Mesendoderm (in vitro differentiated cells): ENCODE measurements around the gene ADAM19.

Source experiments
- DNase-seq: peaks from one replicate; pipeline ENCODE4 v3.0.0; 2013
- H2AK5ac ChIP-seq: 2 replicates; pipeline ENCODE4 v1.6.1; 2013; ENCODE audit warnings: low read length, inconsistent platforms
- H2BK120ac ChIP-seq: 2 replicates; pipeline ENCODE4 v1.6.1; 2013; ENCODE audit warnings: low read depth, mild to moderate bottlenecking, low read length, moderate library complexity, mixed read lengths
- H2BK15ac ChIP-seq: replicated peaks from 2 replicates; pipeline ENCODE4 v1.6.1; 2013; ENCODE audit warnings: low read depth, mild to moderate bottlenecking, moderate library complexity
- H2BK5ac ChIP-seq: 2 replicates; pipeline ENCODE4 v1.6.1; 2013; ENCODE audit warnings: low read length, inconsistent platforms
- H3K18ac ChIP-seq: 2 replicates; pipeline ENCODE4 v1.6.1; 2013; ENCODE audit warnings: mild to moderate bottlenecking, low read length, mixed read lengths
- H3K23ac ChIP-seq: one replicate; pipeline ENCODE4 v1.6.1; 2013; ENCODE audit warnings: low read length
- H3K27ac ChIP-seq: 2 replicates; pipeline ENCODE4 v1.5.1; 2013; ENCODE audit warnings: low read depth, mild to moderate bottlenecking, inconsistent platforms, low read length, moderate library complexity
- H3K27me3 ChIP-seq: 2 replicates; pipeline ENCODE4 v1.6.1; 2013; ENCODE audit warnings: low read length, control low read depth, mild to moderate bottlenecking, inconsistent platforms; ENCODE audit not compliant: insufficient read depth, poor library complexity
- H3K36me3 ChIP-seq: 2 replicates; pipeline ENCODE4 v1.6.1; 2013; ENCODE audit warnings: low read length, inconsistent platforms; ENCODE audit not compliant: control insufficient read depth, insufficient read depth
- H3K4ac ChIP-seq: one replicate; pipeline ENCODE4 v1.6.1; 2013; ENCODE audit warnings: low read depth, mild to moderate bottlenecking, low read length, moderate library complexity
- H3K4me1 ChIP-seq: 2 replicates; pipeline ENCODE4 v1.6.1; 2013; ENCODE audit warnings: low read depth, low read length, inconsistent platforms; ENCODE audit not compliant: control insufficient read depth
- H3K4me2 ChIP-seq: 2 replicates; pipeline ENCODE4 v1.6.1; 2013; ENCODE audit warnings: low read length
- H3K4me3 ChIP-seq: 2 replicates; pipeline ENCODE4 v1.5.1; 2013; ENCODE audit warnings: mild to moderate bottlenecking, low read length
- H3K56ac ChIP-seq: one replicate; pipeline ENCODE4 v1.6.1; 2013; ENCODE audit warnings: low read length
- H3K79me1 ChIP-seq: 2 replicates; pipeline ENCODE4 v1.6.1; 2013; ENCODE audit warnings: low read length, inconsistent platforms
- H3K79me2 ChIP-seq: 2 replicates; pipeline ENCODE4 v1.6.1; 2013; ENCODE audit warnings: mild to moderate bottlenecking, low read length; ENCODE audit not compliant: control insufficient read depth, insufficient read depth
- H3K9ac ChIP-seq: 2 replicates; pipeline ENCODE4 v1.6.1; 2013; ENCODE audit warnings: low read length, inconsistent platforms
- H4K5ac ChIP-seq: one replicate; pipeline ENCODE4 v1.6.1; 2013; ENCODE audit warnings: low read length
- H4K8ac ChIP-seq: one replicate; pipeline ENCODE4 v1.6.1; 2013; ENCODE audit warnings: low read depth, mild to moderate bottlenecking, control low read depth, low read length, moderate library complexity
- WGBS: extraction: QIAGEN DNeasy Blood & Tissue Kit; methylation state at CpG from one replicate; pipeline ENCODE4 v1.1.7; 2013; ENCODE audit warnings: low lambda C conversion rate, missing lambda C conversion rate; ENCODE audit not compliant: insufficient coverage; ENCODE audit errors: extremely low coverage; 5-methylcytosine and 5-hydroxymethylcytosine counted together

ADAM19 gene

GRCh38 chr5:157545610-157546310, 29.8 kb downstream of the ADAM19 start:
- Histone ChIP-seq H3K23ac (no peak overlapping the region), H3K79me2 (peaks cover 95% of the 10 kb centered on the region), H3K18ac (no peak overlapping the region), H3K9ac (no peak overlapping the region), H3K36me3 (peaks cover 3% of the 10 kb centered on the region), H3K79me1 (peaks cover 26% of the 10 kb centered on the region), H3K4me3 (no peak overlapping the region), H3K27ac (no peak overlapping the region), H4K8ac (no peak overlapping the region), H2AK5ac (no peak overlapping the region), H3K27me3 (no peaks in the 10 kb centered on the region), H2BK120ac (no peak overlapping the region), H3K4ac (no peak overlapping the region), H3K4me2 (no peak overlapping the region), H3K56ac (no peak overlapping the region), H4K5ac (no peak overlapping the region), H2BK5ac (no peak overlapping the region), H3K4me1 (peaks cover 59% of the 10 kb centered on the region), H2BK15ac (no peak overlapping the region)
- no peak for DNase-seq
- no CpG with 5 or more reads among the region's 4 CpGs for WGBS

DNA sequence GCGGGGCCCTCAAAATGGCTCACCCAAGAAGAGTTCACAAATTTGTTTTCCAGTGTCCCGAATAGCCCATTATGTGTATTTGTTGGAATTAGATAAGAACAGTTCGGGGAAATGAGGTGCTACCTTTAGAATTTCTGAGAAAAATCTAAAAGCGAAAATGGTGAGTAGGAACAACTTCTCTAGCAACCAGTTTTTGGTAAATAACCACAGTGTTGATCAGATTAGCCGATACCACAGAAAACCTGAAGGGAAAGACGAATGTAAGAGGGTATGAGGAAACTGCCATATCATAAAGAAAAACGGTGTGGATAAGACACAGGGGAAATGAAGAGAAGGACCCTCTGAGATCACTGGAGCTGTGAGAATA, 31.0 kb downstream of the ADAM19 start:
- no peak overlapping the region for H4K8ac ChIP-seq
- no peak overlapping the region for H3K56ac ChIP-seq
- no peak overlapping the region for H3K4me3 ChIP-seq
- no peak overlapping the region for H4K5ac ChIP-seq
- H3K27me3 ChIP-seq: no peaks in the 10 kb centered on the region
- no peak overlapping the region for H3K27ac ChIP-seq
- no peak overlapping the region for H3K18ac ChIP-seq
- H2BK5ac ChIP-seq: no peak overlapping the region
- no peak overlapping the region for H3K4me2 ChIP-seq
- H3K79me2 ChIP-seq: peaks cover 96% of the 10 kb centered on the region
- no peak overlapping the region for H2AK5ac ChIP-seq
- H2BK120ac ChIP-seq: no peak overlapping the region
- no CpG with 5 or more reads among the region's 7 CpGs for WGBS
- H3K9ac ChIP-seq: no peak overlapping the region
- H3K79me1 ChIP-seq: peaks cover 33% of the 10 kb centered on the region
- peaks cover 3% of the 10 kb centered on the region for H3K36me3 ChIP-seq
- no peak overlapping the region for H3K23ac ChIP-seq
- no peak overlapping the region for H3K4ac ChIP-seq
- H3K4me1 ChIP-seq: peaks cover 63% of the 10 kb centered on the region
- DNase-seq: no peak
- no peak overlapping the region for H2BK15ac ChIP-seq

DNA sequence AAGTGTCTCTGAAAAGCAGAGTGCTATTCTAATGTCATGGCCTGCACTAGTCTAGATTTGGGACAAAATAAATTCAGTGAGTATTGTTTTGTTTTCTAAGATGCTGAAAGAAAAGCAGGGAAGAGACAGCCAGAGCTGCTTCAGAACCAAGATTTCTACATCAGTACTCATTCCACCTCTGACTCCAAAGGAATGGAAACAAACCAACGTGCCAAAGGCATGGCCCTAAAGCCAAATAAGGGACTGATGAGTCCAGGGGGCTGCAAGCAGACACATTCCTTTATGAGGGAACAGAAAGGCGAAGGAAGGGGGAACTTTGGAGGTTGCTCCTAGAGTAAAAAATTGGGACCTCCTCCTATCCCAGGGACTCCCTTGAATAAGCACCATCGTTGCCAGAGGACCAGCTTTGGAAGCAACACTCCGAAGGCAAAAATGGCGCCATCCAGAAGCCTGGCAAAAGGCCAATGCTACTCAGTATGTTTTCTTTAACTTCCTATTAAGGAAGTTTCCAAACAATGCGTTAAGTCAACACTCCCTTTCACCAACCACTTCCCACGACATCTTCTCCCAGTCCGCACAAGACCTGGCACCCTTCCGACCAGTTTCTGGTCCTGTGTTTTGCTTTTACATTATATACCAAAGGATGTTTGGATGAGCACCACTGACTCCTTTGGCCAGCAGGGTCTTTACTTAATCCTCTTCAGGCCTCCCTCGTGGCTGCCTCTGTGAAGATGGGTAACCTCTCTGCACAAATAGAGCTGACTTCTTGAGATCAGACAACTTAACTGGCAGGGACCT, 31.6 kb downstream of the ADAM19 start:
- Histone ChIP-seq H3K4ac (no peak overlapping the region), H2BK120ac (no peak overlapping the region), H3K27me3 (no peaks in the 10 kb centered on the region), H3K56ac (no peak overlapping the region), H3K79me2 (peaks cover 95% of the 10 kb centered on the region), H3K79me1 (peaks cover 32% of the 10 kb centered on the region), H3K27ac (no peak overlapping the region), H3K9ac (no peak overlapping the region), H3K36me3 (peaks cover 3% of the 10 kb centered on the region), H4K5ac (no peak overlapping the region), H3K23ac (no peak overlapping the region), H2AK5ac (no peak overlapping the region), H3K4me3 (no peak overlapping the region), H3K4me1 (peaks cover 60% of the 10 kb centered on the region), H3K18ac (no peak overlapping the region), H4K8ac (no peak overlapping the region), H3K4me2 (no peak overlapping the region), H2BK5ac (no peak overlapping the region), H2BK15ac (no peak overlapping the region)
- no peak for DNase-seq
- no CpG with 5 or more reads among the region's 10 CpGs for WGBS

DNA sequence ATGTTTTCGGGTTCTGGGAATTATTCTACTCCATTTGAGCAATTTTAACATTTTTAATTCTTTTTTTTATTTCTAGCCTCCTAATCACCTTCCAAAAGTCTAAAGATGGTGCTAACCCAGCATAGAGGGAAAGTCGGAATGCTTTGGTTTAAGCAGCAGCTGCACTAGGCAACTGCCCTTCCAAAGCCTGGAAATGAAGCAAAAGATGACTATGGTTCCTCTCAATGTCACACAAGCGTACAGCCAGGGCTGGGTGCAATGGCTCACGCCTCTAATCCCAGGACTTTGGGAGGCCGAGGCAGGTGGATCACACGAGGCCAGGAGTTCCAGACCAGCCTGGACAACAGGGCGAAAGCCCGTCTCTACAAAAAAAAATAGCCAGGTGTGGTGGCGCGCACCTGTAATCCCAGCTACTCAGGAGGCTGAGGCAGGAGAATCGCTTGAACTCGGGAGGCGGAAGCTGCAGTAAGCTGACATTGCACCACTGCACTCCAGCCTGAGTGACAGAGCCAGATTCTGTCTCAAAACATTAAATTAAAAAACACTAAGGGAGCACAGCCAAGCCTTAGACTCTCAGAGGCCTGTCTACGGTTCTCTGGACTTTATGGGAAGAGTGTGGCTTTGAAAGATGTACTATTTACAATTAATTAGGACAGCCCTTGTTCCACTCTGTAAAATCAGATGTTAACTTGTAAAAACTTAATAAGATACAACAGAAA, 33.1 kb downstream of the ADAM19 start:
- Histone ChIP-seq H3K4me1 (peaks cover 48% of the 10 kb centered on the region), H3K27ac (peak overlapping the region; percentile 6), H3K79me2 (peaks cover 91% of the 10 kb centered on the region), H2BK15ac (no peak overlapping the region), H3K23ac (no peak overlapping the region), H3K36me3 (peaks cover 9% of the 10 kb centered on the region), H4K8ac (no peak overlapping the region), H3K4ac (no peak overlapping the region), H2AK5ac (no peak overlapping the region), H3K27me3 (no peaks in the 10 kb centered on the region), H4K5ac (no peak overlapping the region), H3K9ac (no peak overlapping the region), H3K18ac (no peak overlapping the region), H3K4me3 (no peak overlapping the region), H3K56ac (no peak overlapping the region), H3K79me1 (peaks cover 34% of the 10 kb centered on the region), H2BK120ac (no peak overlapping the region), H2BK5ac (no peak overlapping the region), H3K4me2 (no peak overlapping the region)
- no peak for DNase-seq
- WGBS: no CpG with 5 or more reads among the region's 14 CpGs

DNA sequence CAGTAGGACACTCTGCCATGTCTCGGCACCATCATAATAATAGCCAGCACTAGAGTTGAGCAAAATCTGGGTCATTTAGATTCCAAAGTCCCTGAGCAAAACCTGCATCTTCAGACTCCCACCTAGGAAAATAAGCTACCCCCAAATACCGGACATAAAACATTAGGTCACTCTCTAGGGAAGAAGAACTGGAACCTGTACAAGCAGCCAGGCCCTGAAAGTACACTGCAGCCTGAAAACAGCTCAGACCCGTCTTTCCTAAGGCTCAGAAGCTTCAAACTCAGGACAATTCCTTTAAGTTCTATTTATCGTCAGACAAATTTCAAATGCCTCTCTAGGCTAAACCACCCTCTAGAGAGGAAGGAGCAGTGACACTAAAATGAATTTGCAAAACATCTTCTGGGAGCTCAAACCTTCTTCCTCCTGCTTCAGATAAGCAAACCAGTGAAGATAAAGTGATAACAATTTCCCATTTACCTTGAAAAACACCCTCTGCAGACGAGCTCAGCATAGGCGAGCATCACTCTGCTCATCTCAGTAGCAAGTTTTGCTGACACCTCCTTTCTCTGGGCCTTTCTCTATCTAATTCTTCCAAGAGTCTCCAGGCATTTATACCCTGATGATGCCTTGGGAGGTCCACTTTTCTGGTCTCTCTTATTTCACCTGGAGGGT, 34.0 kb downstream of the ADAM19 start:
- peak overlapping the region; percentile 70 for H2BK120ac ChIP-seq
- H3K23ac ChIP-seq: no peak overlapping the region
- no CpG with 5 or more reads among the region's 6 CpGs for WGBS
- H2BK5ac ChIP-seq: peak overlapping the region; percentile 79
- peaks cover 14% of the 10 kb centered on the region for H3K36me3 ChIP-seq
- H2AK5ac ChIP-seq: no peak overlapping the region
- H3K4me2 ChIP-seq: peak overlapping the region; percentile 30
- peak overlapping the region; percentile 24 for H3K9ac ChIP-seq
- H3K4me3 ChIP-seq: no peak overlapping the region
- peak overlapping the region; percentile 51 for H3K56ac ChIP-seq
- H3K27ac ChIP-seq: peak overlapping the region; percentile 78
- peak overlapping the region; percentile 18 for H4K5ac ChIP-seq
- H4K8ac ChIP-seq: no peak overlapping the region
- H3K79me2 ChIP-seq: peaks cover 88% of the 10 kb centered on the region
- no peaks in the 10 kb centered on the region for H3K27me3 ChIP-seq
- H3K79me1 ChIP-seq: peaks cover 37% of the 10 kb centered on the region
- H3K4ac ChIP-seq: no peak overlapping the region
- peak overlapping the region; percentile 27 for H2BK15ac ChIP-seq
- H3K4me1 ChIP-seq: peaks cover 40% of the 10 kb centered on the region
- peak; percentile 54 for DNase-seq
- peak overlapping the region; percentile 96 for H3K18ac ChIP-seq
